ENCODE results near the gene SPIRE2. TPM values are rescaled to one million over a fixed set of nuclear protein-coding genes. Genes with fewer than 3 reads are reported as not detected.
"Not testable (repeated sequence)": the region's sequence is repeated elsewhere in the genome, so short reads cannot be mapped to it uniquely, and the experiment has no call there.

SPIRE2 gene
- total and polyA plus RNA-seq, 2 of the 13 experiments (the other 11 are each of a cell fraction or from before 2014, with no cell fraction given) = 13.3 to 37.5 TPM

DNA sequence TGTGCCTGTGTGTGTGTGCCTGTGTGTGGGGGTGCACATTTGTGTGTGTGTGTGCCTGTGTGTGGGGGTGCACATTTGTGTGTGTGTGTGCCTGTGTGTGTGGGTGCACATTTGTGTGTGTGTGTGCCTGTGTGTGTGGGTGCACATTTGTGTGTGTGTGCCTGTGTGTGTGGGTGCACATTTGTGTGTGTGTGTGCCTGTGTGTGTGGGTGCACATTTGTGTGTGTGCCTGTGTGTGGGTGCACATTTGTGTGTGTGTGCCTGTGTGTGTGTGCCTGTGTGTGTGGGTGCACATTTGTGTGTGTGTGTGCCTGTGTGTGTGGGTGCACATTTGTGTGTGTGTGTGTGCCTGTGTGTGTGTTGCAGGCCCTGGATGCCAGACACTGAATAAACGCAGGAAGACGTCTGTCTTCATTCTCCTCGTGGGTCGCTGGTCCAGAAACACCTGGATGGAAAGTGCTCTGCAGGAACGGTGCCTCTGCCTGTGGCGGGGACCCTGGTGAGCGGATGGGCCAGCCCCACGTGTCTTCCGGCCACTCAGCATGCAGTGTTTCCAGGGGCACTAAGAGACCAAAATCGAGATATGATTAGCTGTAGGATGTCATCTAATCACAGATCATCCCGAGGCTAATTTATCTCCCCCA lies 86.5 kb downstream of the SPIRE2 start:
- H3K9ac ChIP-seq (ENCODE audit: insufficient read depth, low read depth, low read length) = peak overlapping the region; percentile 51; the same call in 1 of the 2 replicates
- H3K9me3 ChIP-seq (ENCODE audit: low read length); DNase-seq (ENCODE audit: low spot score); H4K20me1 ChIP-seq (ENCODE audit: insufficient read depth, low read length); H2AFZ ChIP-seq (ENCODE audit: low read length); FAIRE-seq; H3K4me3 ChIP-seq (replicated peaks in 1 of 3; ENCODE audit: insufficient read depth in 1 of 3, low read depth in 2 of 3, low read length in 3 of 3); in situ Hi-C loops (cut with HindIII; ENCODE audit: extremely low pct_ligation_motif_present, low pct_unique_long_range_greater_than_20kb); H3K27me3 ChIP-seq (ENCODE audit: control insufficient read depth in 1 of 2, insufficient read depth in 2 of 2, low read length in 2 of 2); H3K79me2 ChIP-seq (ENCODE audit: insufficient read depth, low read length); BruUV-seq (replicated peaks); H3K36me3 ChIP-seq (replicated peaks in 1 of 2; ENCODE audit: control insufficient read depth in 1 of 2, insufficient read depth in 2 of 2, low read length in 2 of 2); CTCF ChIA-PET (ENCODE audit: low intra/inter-chr PET ratio, low total read pairs); ATAC-seq: not testable (repeated sequence)
- intact Hi-C loops (cut with micrococcal nuclease; ENCODE audit: unreplicated experiment) = loop anchor here (5.0 kb wide), 1 partner anchor 212 kb away; the partner anchor contains the start of gene SPATA2L
- peak overlapping the region; percentile 64; the same call in 1 of the 2 replicates for H3K4me2 ChIP-seq (ENCODE audit: low read depth, low read length)
- POLR2A ChIA-PET = interaction anchor here (1.1 to 1.6 kb wide), 3 partner anchors 9 to 41 kb away, joined by 3 to 11 read pairs (median 7); partner anchors contain the start of genes TCF25 and TUBB3
- H3K4me1 ChIP-seq (ENCODE audit: insufficient read depth, low read length) = peaks cover 65% of the 10 kb centered on the region
- H3K27ac ChIP-seq (ENCODE audit: extremely low read length, insufficient read depth, low read length) = peak overlapping the region; percentile 81
- 75% methylated on average over 10 of the region's 11 CpGs for WGBS (ENCODE audit: low lambda C conversion rate)
- TF ChIP-seq TSC22D2 (CRISPR knock-in tag; IDR thresholded peaks at IDR 0.05; ENCODE audit: borderline replicate concordance) (0 out of 2 replicates have a peak, but pooled peaks have one; percentile 4), SP4 (CRISPR knock-in tag; IDR thresholded peaks at IDR 0.05) (0 out of 2 replicates have a peak, but pooled peaks have one; percentile 20), TARDBP (CRISPR knock-in tag; IDR thresholded peaks at IDR 0.05) (0 out of 2 replicates have a peak, but pooled peaks have one; percentile 12), CAMTA2 (CRISPR knock-in tag; IDR thresholded peaks at IDR 0.05; ENCODE audit: borderline replicate concordance) (0 out of 2 replicates have a peak, but pooled peaks have one; percentile 9), HNRNPLL (IDR thresholded peaks at IDR 0.05; ENCODE audit: low read depth, low read length, poor library complexity, severe bottlenecking) (peak; percentile 37), RARG (CRISPR knock-in tag; IDR thresholded peaks at IDR 0.05; ENCODE audit: low read depth) (0 out of 2 replicates have a peak, but pooled peaks have one; percentile 4), EED (CRISPR knock-in tag; IDR thresholded peaks at IDR 0.05) (0 out of 2 replicates have a peak, but pooled peaks have one; percentile 1)
- TF ChIP-seq, protein P1, sequence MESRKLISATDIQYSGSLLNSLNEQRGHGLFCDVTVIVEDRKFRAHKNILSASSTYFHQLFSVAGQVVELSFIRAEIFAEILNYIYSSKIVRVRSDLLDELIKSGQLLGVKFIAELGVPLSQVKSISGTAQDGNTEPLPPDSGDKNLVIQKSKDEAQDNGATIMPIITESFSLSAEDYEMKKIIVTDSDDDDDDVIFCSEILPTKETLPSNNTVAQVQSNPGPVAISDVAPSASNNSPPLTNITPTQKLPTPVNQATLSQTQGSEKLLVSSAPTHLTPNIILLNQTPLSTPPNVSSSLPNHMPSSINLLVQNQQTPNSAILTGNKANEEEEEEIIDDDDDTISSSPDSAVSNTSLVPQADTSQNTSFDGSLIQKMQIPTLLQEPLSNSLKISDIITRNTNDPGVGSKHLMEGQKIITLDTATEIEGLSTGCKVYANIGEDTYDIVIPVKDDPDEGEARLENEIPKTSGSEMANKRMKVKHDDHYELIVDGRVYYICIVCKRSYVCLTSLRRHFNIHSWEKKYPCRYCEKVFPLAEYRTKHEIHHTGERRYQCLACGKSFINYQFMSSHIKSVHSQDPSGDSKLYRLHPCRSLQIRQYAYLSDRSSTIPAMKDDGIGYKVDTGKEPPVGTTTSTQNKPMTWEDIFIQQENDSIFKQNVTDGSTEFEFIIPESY (CRISPR knock-in tag; IDR thresholded peaks at IDR 0.05) = peak; percentile 89
- TF ChIP-seq, protein P2, sequence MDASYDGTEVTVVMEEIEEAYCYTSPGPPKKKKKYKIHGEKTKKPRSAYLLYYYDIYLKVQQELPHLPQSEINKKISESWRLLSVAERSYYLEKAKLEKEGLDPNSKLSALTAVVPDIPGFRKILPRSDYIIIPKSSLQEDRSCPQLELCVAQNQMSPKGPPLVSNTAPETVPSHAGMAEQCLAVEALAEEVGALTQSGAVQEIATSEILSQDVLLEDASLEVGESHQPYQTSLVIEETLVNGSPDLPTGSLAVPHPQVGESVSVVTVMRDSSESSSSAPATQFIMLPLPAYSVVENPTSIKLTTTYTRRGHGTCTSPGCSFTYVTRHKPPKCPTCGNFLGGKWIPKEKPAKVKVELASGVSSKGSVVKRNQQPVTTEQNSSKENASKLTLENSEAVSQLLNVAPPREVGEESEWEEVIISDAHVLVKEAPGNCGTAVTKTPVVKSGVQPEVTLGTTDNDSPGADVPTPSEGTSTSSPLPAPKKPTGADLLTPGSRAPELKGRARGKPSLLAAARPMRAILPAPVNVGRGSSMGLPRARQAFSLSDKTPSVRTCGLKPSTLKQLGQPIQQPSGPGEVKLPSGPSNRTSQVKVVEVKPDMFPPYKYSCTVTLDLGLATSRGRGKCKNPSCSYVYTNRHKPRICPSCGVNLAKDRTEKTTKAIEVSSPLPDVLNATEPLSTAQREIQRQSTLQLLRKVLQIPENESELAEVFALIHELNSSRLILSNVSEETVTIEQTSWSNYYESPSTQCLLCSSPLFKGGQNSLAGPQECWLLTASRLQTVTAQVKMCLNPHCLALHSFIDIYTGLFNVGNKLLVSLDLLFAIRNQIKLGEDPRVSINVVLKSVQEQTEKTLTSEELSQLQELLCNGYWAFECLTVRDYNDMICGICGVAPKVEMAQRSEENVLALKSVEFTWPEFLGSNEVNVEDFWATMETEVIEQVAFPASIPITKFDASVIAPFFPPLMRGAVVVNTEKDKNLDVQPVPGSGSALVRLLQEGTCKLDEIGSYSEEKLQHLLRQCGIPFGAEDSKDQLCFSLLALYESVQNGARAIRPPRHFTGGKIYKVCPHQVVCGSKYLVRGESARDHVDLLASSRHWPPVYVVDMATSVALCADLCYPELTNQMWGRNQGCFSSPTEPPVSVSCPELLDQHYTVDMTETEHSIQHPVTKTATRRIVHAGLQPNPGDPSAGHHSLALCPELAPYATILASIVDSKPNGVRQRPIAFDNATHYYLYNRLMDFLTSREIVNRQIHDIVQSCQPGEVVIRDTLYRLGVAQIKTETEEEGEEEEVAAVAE (CRISPR knock-in tag; IDR thresholded peaks at IDR 0.05; ENCODE audit: borderline replicate concordance) = 0 out of 2 replicates have a peak, but pooled peaks have one; percentile 4

Data from HepG2 (cell line).